ENCODE measurements around the gene CFAP46. TPM values are rescaled to one million over a fixed set of nuclear protein-coding genes. Genes with fewer than 3 reads are reported as not detected.
"Not testable (repeated sequence)": the region's sequence is repeated elsewhere in the genome, so short reads cannot be mapped to it uniquely, and the experiment has no call there.

CFAP46 gene
- total and polyA plus RNA-seq, 2 experiments from 2014 or later: 0.20 to 0.22 TPM

DNA sequence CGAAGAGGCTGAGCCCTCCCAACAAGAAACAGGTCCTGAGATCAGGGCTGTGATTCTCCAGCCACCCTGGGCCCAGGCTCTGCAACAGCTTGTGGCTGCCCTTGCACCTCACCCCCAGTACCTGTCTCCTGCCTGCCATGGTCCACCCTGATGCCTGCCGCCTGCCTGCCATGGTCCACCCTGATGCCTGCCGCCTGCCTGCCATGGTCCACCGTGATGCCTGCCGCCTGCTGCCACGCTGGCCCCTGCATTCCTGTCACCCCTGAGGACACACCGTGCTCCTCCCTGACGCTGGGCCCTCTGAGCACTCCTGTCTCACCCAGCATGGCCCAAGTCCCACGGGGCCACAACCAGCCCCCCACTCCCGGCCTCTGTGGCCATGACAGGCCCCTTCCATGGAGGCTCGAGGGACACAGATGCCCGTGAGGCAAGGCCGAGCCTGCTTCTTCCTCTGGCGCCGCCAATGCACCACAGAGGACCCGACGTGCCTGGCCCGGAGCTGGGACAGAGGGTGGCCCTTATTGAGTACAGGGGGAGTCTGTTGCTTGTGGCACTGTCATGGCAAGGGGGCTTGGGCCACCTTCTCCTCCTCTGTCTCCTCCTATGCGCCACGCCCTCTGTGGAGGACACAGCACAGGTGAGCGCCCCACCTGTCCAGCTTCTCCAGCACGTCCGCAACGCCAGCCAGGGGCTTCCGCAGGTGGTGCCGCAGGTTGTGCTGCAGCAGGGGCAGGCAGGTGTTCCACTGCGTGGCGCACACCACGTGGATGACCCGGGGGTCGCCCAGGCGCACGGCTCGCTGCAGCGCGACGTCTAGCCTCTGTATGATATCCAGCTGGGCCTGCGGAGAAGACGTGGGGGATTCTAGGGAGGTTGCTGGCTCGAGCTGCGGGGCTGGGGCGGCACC, 18.1 kb downstream of the CFAP46 start:
- H3K9ac ChIP-seq: no peak overlapping the region
- in situ Hi-C loops (cut with MboI): no loop called here
- no peaks in the 10 kb centered on the region for H3K9me2 ChIP-seq (ENCODE audit: insufficient read depth)
- no peaks in the 10 kb centered on the region for H3K9me3 ChIP-seq (ENCODE audit: low read depth)
- no peak overlapping the region for H2AFZ ChIP-seq
- no peaks in the 10 kb centered on the region for H3K27me3 ChIP-seq (replicated peaks; ENCODE audit: insufficient read depth)
- no peak overlapping the region for H3K4me2 ChIP-seq (ENCODE audit: unreplicated experiment)
- WGBS, 2 experiments (ENCODE audit: low coverage in 1 of 2, low lambda C conversion rate in 2 of 2, missing lambda C conversion rate in 2 of 2): 82 to 84% methylated on average over 41 to 42 of the region's 42 CpGs
- H3K4me1 ChIP-seq (ENCODE audit: insufficient read depth): no peaks in the 10 kb centered on the region
- no peak overlapping the region for H3K27ac ChIP-seq
- H3F3A ChIP-seq (ENCODE audit: insufficient read depth): no peaks in the 10 kb centered on the region
- H3K79me2 ChIP-seq (ENCODE audit: insufficient read depth): no peaks in the 10 kb centered on the region
- no peaks in the 10 kb centered on the region for H3K36me3 ChIP-seq (ENCODE audit: low read depth)
- DNase-seq: no peak
- no peaks in the 10 kb centered on the region for H4K20me1 ChIP-seq (ENCODE audit: insufficient read depth)
- no peak for TF ChIP-seq EZH2 (IDR thresholded peaks at IDR 0.05; ENCODE audit: insufficient read depth, poor library complexity, severe bottlenecking)
- TF ChIP-seq EZH2phosphoT487 (IDR thresholded peaks at IDR 0.05; ENCODE audit: insufficient read depth, low read depth): no peak
- H3K4me3 ChIP-seq: no peak overlapping the region

DNA sequence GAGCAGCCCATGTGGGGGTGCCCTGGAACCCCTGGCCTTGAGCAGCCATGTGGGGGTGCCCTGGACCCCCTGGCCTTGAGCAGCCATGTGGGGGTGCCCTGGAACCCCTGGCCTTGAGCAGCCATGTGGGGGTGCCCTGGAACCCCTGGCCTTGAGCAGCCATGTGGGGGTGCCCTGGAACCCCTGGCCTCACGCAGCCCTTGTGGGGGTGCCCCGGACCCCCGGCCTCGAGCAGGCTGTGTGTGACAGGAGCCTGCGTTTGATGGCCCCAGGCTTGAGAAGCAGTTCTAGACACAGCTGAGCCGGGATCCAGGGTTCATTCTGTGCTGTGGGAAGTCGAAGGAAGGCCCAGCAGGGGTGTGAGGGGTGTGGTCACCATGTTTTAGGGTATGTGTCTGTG, 19.0 kb downstream of the CFAP46 start:
- H3K9me3 ChIP-seq (ENCODE audit: low read depth); H3K4me1 ChIP-seq (ENCODE audit: insufficient read depth); H4K20me1 ChIP-seq (ENCODE audit: insufficient read depth); H3K4me3 ChIP-seq; DNase-seq; H3K27me3 ChIP-seq (replicated peaks; ENCODE audit: insufficient read depth); H3K36me3 ChIP-seq (ENCODE audit: low read depth); in situ Hi-C loops (cut with MboI); H2AFZ ChIP-seq; H3F3A ChIP-seq (ENCODE audit: insufficient read depth); H3K27ac ChIP-seq; H3K9ac ChIP-seq; H3K9me2 ChIP-seq (ENCODE audit: insufficient read depth); H3K4me2 ChIP-seq (ENCODE audit: unreplicated experiment); H3K79me2 ChIP-seq (ENCODE audit: insufficient read depth): not testable (repeated sequence)
- 51 to 60% methylated on average over 5 to 7 of the region's 7 CpGs for WGBS, 2 experiments (ENCODE audit: low coverage in 1 of 2, low lambda C conversion rate in 2 of 2, missing lambda C conversion rate in 2 of 2)

DNA sequence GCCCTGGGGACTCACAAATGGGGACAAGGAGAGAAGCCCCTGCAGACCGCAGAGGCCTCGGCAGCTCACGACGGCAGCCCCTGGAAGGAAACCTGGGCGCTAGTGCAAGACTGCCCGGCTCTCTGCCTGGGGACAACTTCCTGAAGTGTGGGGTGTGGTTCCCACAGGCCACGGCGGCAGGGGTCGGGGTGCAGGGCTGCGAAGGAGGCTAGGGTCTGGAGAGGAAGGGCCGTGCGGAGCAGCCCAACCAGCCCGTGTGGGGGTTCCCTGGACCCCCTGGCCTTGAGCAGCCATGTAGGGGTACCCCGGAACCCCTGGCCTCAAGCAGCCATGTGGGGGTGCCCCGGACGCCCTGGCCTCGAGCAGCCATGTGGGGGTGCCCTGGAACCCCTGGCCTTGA, 19.5 kb downstream of the CFAP46 start:
- no peak overlapping the region for H2AFZ ChIP-seq
- no peaks in the 10 kb centered on the region for H3K9me3 ChIP-seq (ENCODE audit: low read depth)
- H3K9me2 ChIP-seq (ENCODE audit: insufficient read depth): no peaks in the 10 kb centered on the region
- H3K4me1 ChIP-seq (ENCODE audit: insufficient read depth): no peaks in the 10 kb centered on the region
- H3K4me2 ChIP-seq (ENCODE audit: unreplicated experiment): no peak overlapping the region
- H4K20me1 ChIP-seq (ENCODE audit: insufficient read depth): no peaks in the 10 kb centered on the region
- no peak for DNase-seq
- H3F3A ChIP-seq (ENCODE audit: insufficient read depth): no peaks in the 10 kb centered on the region
- H3K79me2 ChIP-seq (ENCODE audit: insufficient read depth): no peaks in the 10 kb centered on the region
- no peak overlapping the region for H3K4me3 ChIP-seq
- no peaks in the 10 kb centered on the region for H3K36me3 ChIP-seq (ENCODE audit: low read depth)
- TF ChIP-seq EZH2phosphoT487 (IDR thresholded peaks at IDR 0.05; ENCODE audit: insufficient read depth, low read depth): no peak
- TF ChIP-seq EZH2 (IDR thresholded peaks at IDR 0.05; ENCODE audit: insufficient read depth, poor library complexity, severe bottlenecking): no peak
- no peaks in the 10 kb centered on the region for H3K27me3 ChIP-seq (replicated peaks; ENCODE audit: insufficient read depth)
- no peak overlapping the region for H3K27ac ChIP-seq
- in situ Hi-C loops (cut with MboI): no loop called here
- no peak overlapping the region for H3K9ac ChIP-seq
- 74% methylated on average over 16 to 17 of the region's 17 CpGs for WGBS, 2 experiments (ENCODE audit: low coverage in 1 of 2, low lambda C conversion rate in 2 of 2, missing lambda C conversion rate in 2 of 2)

DNA sequence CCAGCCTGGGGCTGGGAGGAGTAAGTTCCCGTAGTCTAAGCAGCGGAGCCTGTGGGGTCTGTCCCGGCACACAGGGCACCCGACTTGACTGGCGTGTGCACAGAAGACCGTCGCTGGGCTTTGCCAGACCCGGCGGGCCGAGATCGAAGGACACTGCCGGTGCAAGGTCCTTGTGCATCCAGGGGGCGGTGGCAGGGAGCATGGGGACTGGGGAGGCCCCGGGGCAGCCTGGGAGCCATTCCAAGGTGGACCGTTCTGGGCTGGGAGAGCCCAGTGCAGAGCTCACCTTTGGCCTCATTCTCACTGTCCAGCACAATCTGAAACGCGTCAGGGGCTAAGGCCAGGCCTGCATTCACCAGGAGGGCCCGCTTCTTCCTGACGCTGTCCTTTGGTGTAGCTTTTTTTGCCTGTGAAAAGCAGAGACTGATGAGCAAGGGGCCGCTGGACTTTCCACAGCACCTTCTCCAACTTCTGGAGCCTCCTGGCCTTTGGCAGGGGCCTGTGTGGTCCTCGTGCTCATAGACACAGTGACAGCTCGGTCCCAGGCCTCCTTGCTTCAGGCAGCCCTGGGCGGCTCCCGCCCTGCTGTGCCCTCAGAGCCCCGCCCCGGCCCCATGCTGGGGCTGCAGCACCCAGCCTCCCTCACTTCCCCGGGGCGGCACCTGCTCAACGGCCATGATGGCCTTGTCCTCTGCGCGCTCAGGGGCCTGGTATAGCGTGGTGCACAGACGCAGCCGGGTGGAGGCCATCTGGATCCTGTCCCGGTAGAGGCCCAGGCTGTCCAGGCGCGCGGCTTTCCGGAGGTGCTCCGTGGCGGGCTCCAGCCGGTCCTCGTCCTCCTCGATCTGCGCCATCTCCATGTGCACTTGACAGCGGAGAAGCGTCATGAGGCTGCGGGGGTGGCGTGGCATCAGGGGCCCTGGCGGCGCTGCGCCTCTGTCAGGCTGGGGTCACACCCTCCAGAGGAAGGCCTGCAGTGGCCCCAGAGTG, 20.3 kb downstream of the CFAP46 start:
- TF ChIP-seq EZH2phosphoT487 (IDR thresholded peaks at IDR 0.05; ENCODE audit: insufficient read depth, low read depth) (no peak), EZH2 (IDR thresholded peaks at IDR 0.05; ENCODE audit: insufficient read depth, poor library complexity, severe bottlenecking) (no peak)
- in situ Hi-C loops (cut with MboI): no loop called here
- Histone ChIP-seq H4K20me1 (ENCODE audit: insufficient read depth) (no peaks in the 10 kb centered on the region), H3K4me2 (ENCODE audit: unreplicated experiment) (no peak overlapping the region), H3F3A (ENCODE audit: insufficient read depth) (no peaks in the 10 kb centered on the region), H3K79me2 (ENCODE audit: insufficient read depth) (no peaks in the 10 kb centered on the region), H3K9ac (no peak overlapping the region), H3K9me3 (ENCODE audit: low read depth) (no peaks in the 10 kb centered on the region), H3K36me3 (ENCODE audit: low read depth) (no peaks in the 10 kb centered on the region), H3K9me2 (ENCODE audit: insufficient read depth) (no peaks in the 10 kb centered on the region), H3K27me3 (replicated peaks; ENCODE audit: insufficient read depth) (no peaks in the 10 kb centered on the region), H3K4me1 (ENCODE audit: insufficient read depth) (no peaks in the 10 kb centered on the region), H2AFZ (no peak overlapping the region), H3K27ac (no peak overlapping the region), H3K4me3 (no peak overlapping the region)
- no peak for DNase-seq
- 78 to 80% methylated on average over 29 to 52 of the region's 52 CpGs for WGBS, 2 experiments (ENCODE audit: low coverage in 1 of 2, low lambda C conversion rate in 2 of 2, missing lambda C conversion rate in 2 of 2)

All from GM23248 (cell line).